Measurements from ENCODE around the gene SCARB1. TPM values are rescaled to one million over a fixed set of nuclear protein-coding genes. Genes with fewer than 3 reads are reported as not detected.

The SCARB1 gene
- total RNA-seq, 8 experiments from 2014 or later, result 7.9 to 129 (median 15.1) TPM

GRCh38 chr12:124866195-124866882 is 2.7 kb upstream of the SCARB1 start:
- 73 to 100% (median 93%) methylated on average over 2 to 9 of the region's 10 CpGs; no CpG with 5 or more reads in 1 of the 10 experiments for WGBS, 10 experiments
- in situ Hi-C loops (cut with MboI; ENCODE audit: low pct_unique_long_range_greater_than_20kb in 2 of 9, low sequenced_read_pairs in 9 of 9, unreplicated experiment in 9 of 9), result no loop called here
- no peak overlapping the region for H3K4me3 ChIP-seq
- no peak for ATAC-seq (replicated peaks in 6 of 8)
- H3K27ac ChIP-seq, result no peak overlapping the region
- H3K4me1 ChIP-seq (replicated peaks in 1 of 2), result peaks cover 11 to 18% of the 10 kb centered on the region in 2 donors

GRCh38 chr12:124865728-124866127 is 2.1 kb upstream of the SCARB1 start:
- WGBS, 10 experiments, result 59 to 100% (median 80%) methylated on average over 1 to 3 of the region's 7 CpGs; no CpG with 5 or more reads in 5 of the 10 experiments
- no peak overlapping the region for H3K4me3 ChIP-seq
- no peak for ATAC-seq (replicated peaks in 6 of 8)
- H3K27ac ChIP-seq, result no peak overlapping the region
- H3K4me1 ChIP-seq (replicated peaks in 1 of 2), result peaks cover 11 to 24% of the 10 kb centered on the region in 2 donors
- in situ Hi-C loops (cut with MboI; ENCODE audit: low pct_unique_long_range_greater_than_20kb in 2 of 9, low sequenced_read_pairs in 9 of 9, unreplicated experiment in 9 of 9), result no loop called here

- ATAC-seq (replicated peaks in 6 of 8), result no peak
- Histone ChIP-seq H3K4me1 (replicated peaks in 1 of 2) (peaks cover 11 to 24% of the 10 kb centered on the region in 2 donors), H3K27ac (peak overlapping the region in 1 of 2 donors; percentile 18), H3K4me3 (peak overlapping the region; percentile 51 to 72 (median 57))
- in situ Hi-C loops (cut with MboI; ENCODE audit: low pct_unique_long_range_greater_than_20kb in 2 of 9, low sequenced_read_pairs in 9 of 9, unreplicated experiment in 9 of 9), result no loop called here
- 98 to 100% (median 100%) methylated on average over 1 to 5 of the region's 14 CpGs; no CpG with 5 or more reads in 7 of the 10 experiments for WGBS, 10 experiments
Observed at GRCh38 chr12:124864326-124864752, 675 bp upstream of the SCARB1 start.

- Histone ChIP-seq H3K4me3 (peak overlapping the region; percentile 51 to 72 (median 57)), H3K27ac (no peak overlapping the region), H3K4me1 (replicated peaks in 1 of 2) (peaks cover 17 to 30% of the 10 kb centered on the region in 2 donors)
- in situ Hi-C loops (cut with MboI; ENCODE audit: low pct_unique_long_range_greater_than_20kb in 2 of 9, low sequenced_read_pairs in 9 of 9, unreplicated experiment in 9 of 9), result no loop called here
- peak; percentile 11 to 50 (median 41) for ATAC-seq (replicated peaks in 6 of 8)
- WGBS, 10 experiments, result 0 to 75% (median 20%) methylated on average over 2 to 13 of the region's 22 CpGs; no CpG with 5 or more reads in 3 of the 10 experiments
Observed at GRCh38 chr12:124862768-124863415, 772 bp downstream of the SCARB1 start.

- WGBS, 10 experiments, result 33 to 100% (median 85%) methylated on average over 1 to 7 of the region's 8 CpGs; no CpG with 5 or more reads in 2 of the 10 experiments
- Histone ChIP-seq H3K4me3 (peak overlapping the region in 1 of 5 donors; percentile 66), H3K27ac (no peak overlapping the region), H3K4me1 (replicated peaks in 1 of 2) (peaks cover 24 to 34% of the 10 kb centered on the region in 2 donors)
- in situ Hi-C loops (cut with MboI; ENCODE audit: low pct_unique_long_range_greater_than_20kb in 2 of 9, low sequenced_read_pairs in 9 of 9, unreplicated experiment in 9 of 9), result no loop called here
- ATAC-seq (replicated peaks in 6 of 8), result no peak
Observed at GRCh38 chr12:124861898-124862676, 1.6 kb downstream of the SCARB1 start.

GRCh38 chr12:124861492-124861891 is 2.2 kb downstream of the SCARB1 start:
- ATAC-seq (replicated peaks in 6 of 8), result peak in 3 of 8 experiments; percentile 66 to 82 (median 70)
- no peak overlapping the region for H3K4me3 ChIP-seq

GRCh38 chr12:124857921-124858461 is 5.7 kb downstream of the SCARB1 start:
- ATAC-seq (replicated peaks in 6 of 8), result no peak
- in situ Hi-C loops (cut with MboI; ENCODE audit: low pct_unique_long_range_greater_than_20kb in 2 of 9, low sequenced_read_pairs in 9 of 9, unreplicated experiment in 9 of 9), result no loop called here
- H3K4me3 ChIP-seq, result no peak overlapping the region
- WGBS, 10 experiments, result 35 to 100% (median 78%) methylated on average over 1 to 5 of the region's 11 CpGs; no CpG with 5 or more reads in 4 of the 10 experiments
- peaks cover 20 to 32% of the 10 kb centered on the region in 2 donors for H3K4me1 ChIP-seq (replicated peaks in 1 of 2)
- no peak overlapping the region for H3K27ac ChIP-seq

More at GRCh38 chr12:124861492-124861891, 2.2 kb downstream of the SCARB1 start:
- no peak overlapping the region for H3K27ac ChIP-seq
- H3K4me1 ChIP-seq (replicated peaks in 1 of 2), result peaks cover 24 to 34% of the 10 kb centered on the region in 2 donors
- in situ Hi-C loops (cut with MboI; ENCODE audit: low pct_unique_long_range_greater_than_20kb in 2 of 9, low sequenced_read_pairs in 9 of 9, unreplicated experiment in 9 of 9), result no loop called here
- WGBS, 10 experiments, result 0 to 50% (median 17%) methylated on average over 1 to 5 of the region's 9 CpGs; no CpG with 5 or more reads in 3 of the 10 experiments

GRCh38 chr12:124856842-124857178 is 6.9 kb downstream of the SCARB1 start:
- Histone ChIP-seq H3K27ac (no peak overlapping the region), H3K4me3 (no peak overlapping the region), H3K4me1 (replicated peaks in 1 of 2) (peaks cover 13 to 21% of the 10 kb centered on the region in 2 donors)
- ATAC-seq (replicated peaks in 6 of 8), result no peak
- in situ Hi-C loops (cut with MboI; ENCODE audit: low pct_unique_long_range_greater_than_20kb in 2 of 9, low sequenced_read_pairs in 9 of 9, unreplicated experiment in 9 of 9), result no loop called here
- 67 to 90% (median 78%) methylated on average over 1 to 5 of the region's 14 CpGs; no CpG with 5 or more reads in 5 of the 10 experiments for WGBS, 10 experiments

GRCh38 chr12:124856132-124856841 is 7.4 kb downstream of the SCARB1 start:
- peaks cover 13 to 16% of the 10 kb centered on the region in 2 donors for H3K4me1 ChIP-seq (replicated peaks in 1 of 2)
- in situ Hi-C loops (cut with MboI; ENCODE audit: low pct_unique_long_range_greater_than_20kb in 2 of 9, low sequenced_read_pairs in 9 of 9, unreplicated experiment in 9 of 9), result no loop called here

GRCh38 chr12:124855275-124855957 is 8.2 kb downstream of the SCARB1 start:
- H3K4me1 ChIP-seq (replicated peaks in 1 of 2), result peaks cover 10 to 13% of the 10 kb centered on the region in 2 donors
- no peak overlapping the region for H3K27ac ChIP-seq
- no peak overlapping the region for H3K4me3 ChIP-seq
- WGBS, 10 experiments, result 71 to 100% (median 80%) methylated on average over 2 to 12 of the region's 15 CpGs
- ATAC-seq (replicated peaks in 6 of 8), result no peak
- in situ Hi-C loops (cut with MboI; ENCODE audit: low pct_unique_long_range_greater_than_20kb in 2 of 9, low sequenced_read_pairs in 9 of 9, unreplicated experiment in 9 of 9), result no loop called here

More at GRCh38 chr12:124856132-124856841, 7.4 kb downstream of the SCARB1 start:
- peak in 2 of 8 experiments; percentile 15 to 36 for ATAC-seq (replicated peaks in 6 of 8)
- WGBS, 10 experiments, result 53 to 100% (median 92%) methylated on average over 1 to 5 of the region's 16 CpGs; no CpG with 5 or more reads in 4 of the 10 experiments
- Histone ChIP-seq H3K4me3 (no peak overlapping the region), H3K27ac (no peak overlapping the region)

GRCh38 chr12:124854637-124855184 is 9.0 kb downstream of the SCARB1 start:
- H3K27ac ChIP-seq, result no peak overlapping the region
- ATAC-seq (replicated peaks in 6 of 8), result no peak
- in situ Hi-C loops (cut with MboI; ENCODE audit: low pct_unique_long_range_greater_than_20kb in 2 of 9, low sequenced_read_pairs in 9 of 9, unreplicated experiment in 9 of 9), result no loop called here

More at GRCh38 chr12:124854637-124855184, 9.0 kb downstream of the SCARB1 start:
- H3K4me3 ChIP-seq, result no peak overlapping the region
- 93 to 100% (median 100%) methylated on average over 1 to 4 of the region's 11 CpGs; no CpG with 5 or more reads in 3 of the 10 experiments for WGBS, 10 experiments
- H3K4me1 ChIP-seq (replicated peaks in 1 of 2), result peaks cover 10 to 13% of the 10 kb centered on the region in 2 donors
